Stromal cell of bone marrow (primary cell): ENCODE measurements around the gene LRRC8E.
"Not testable (repeated sequence)": the region's sequence is repeated elsewhere in the genome, so short reads cannot be mapped to it uniquely, and the experiment has no call there.

Experiments used
- DNase-seq: peaks from one replicate; pipeline ENCODE4 v3.0.0-alpha.2; 2012; ENCODE audit warnings: low read depth

The LRRC8E gene

DNA sequence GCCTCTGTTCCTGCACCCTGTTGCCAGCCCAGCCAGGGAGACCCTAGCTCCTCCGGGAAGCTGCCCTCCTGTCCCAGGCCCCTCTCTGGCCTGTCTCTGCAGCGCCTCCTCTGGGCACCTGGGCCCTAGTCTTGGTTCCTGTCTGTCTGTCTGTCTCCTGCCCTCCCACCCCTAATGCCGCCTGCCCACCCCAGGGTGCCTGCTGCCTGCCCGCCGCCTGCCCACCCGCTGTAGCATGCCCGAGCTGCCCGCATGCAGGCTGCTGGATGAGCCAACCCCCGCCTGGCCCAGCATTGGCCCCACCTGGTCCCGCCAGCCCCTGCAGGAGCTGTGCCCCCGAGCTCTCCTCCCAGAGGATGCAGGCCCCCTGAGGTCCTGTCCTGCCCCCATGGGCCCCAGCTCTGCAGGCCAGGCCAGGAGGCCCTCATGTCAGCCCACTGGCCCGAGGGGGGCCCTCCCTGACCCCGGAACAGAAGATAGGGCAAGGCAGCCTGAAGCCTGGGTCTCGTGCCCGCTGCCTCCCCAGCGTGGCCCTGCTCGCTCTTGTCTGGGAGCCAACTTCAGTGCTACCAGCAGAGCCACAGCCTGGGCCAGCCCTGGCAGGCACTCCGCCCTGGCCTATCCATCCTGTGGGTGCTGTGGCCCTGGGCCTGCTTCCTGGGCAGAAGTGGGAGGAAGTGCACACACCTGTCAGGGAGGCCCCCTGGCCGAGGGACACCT lies 20.6 kb downstream of the LRRC8E start:
- no peak for DNase-seq

DNA sequence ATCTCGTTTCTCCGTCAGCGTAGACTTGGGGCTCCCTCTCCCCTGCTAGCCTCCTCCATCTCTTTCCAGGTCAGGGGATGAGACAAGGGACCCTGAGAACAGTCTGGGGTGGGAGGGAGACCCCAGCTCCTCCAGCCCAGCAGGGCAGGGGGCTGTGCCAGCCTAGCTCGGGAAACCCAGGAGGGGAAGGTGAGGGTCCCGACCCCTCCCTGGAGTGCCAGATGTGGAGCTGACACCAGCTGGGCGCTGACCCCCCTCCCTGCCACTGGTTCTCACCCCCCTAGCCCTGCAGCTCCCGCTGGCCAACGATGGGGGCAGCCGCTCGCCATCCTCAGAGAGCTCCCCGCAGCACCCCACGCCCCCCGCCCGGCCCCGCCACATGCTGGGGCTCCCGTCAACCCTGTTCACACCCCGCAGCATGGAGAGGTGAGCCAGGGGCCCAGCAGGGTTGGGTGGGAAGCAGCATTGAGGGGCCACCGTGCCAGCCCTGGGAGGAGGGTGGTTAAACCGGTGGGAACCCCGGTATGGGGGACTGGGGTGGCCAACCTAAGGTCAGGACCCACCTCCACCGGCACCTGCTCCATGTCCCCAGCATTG lies 21.3 kb downstream of the LRRC8E start:
- DNase-seq, result no peak

GRCh38 chr19:7910321-7911161 lies 22.2 kb downstream of the LRRC8E start:
- no peak for DNase-seq

GRCh38 chr19:7911508-7912143 lies 23.3 kb downstream of the LRRC8E start:
- DNase-seq, result no peak

DNA sequence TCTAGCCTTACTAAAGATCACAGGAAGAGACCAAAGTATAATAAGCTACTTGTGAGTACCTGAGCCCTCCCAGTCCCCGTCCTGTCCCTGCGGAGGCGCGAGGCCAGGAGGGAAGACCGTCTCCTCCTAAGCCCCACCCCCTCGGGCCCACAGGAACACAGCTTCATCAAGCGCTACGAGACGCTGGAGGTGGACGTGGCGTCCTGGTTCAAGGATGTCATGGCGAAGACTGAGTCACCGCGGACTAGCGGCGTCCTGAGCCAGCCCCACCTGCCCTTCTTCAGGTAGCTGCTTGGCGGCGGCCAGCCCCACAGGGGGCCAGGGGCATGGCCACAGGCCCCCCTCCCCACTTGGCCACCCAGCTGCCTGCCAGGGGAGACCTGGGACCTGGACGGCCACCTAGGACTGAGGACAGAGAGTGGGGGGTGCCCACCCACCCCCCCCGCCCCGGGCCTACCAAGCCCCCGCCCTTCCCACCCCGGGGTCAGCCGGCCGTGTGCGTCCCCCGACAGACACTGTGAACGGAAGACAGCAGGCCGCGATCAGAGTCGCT lies 23.9 kb downstream of the LRRC8E start:
- DNase-seq, result no peak

- no peak for DNase-seq
Observed at GRCh38 chr19:7912697-7913564, 24.6 kb downstream of the LRRC8E start.

DNA sequence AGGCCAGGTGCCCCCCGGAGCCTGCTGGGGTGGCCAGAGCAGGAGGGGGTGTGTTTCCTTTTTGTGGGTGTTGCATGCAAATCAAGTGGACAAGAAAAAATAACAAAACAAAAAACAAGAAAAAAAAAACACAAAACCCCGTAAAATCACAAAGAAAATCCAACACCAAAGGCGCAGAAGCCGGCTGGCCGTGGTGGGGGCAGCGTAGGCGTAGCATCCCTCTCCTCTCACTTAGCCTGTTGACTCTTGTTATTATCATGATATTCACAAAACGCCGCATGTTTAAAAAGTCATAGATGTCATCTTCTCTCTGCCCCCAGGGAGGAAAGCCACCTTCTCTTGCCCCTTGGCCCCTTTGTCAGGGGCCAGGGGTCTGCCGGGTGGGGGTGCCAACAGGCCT lies 25.3 kb downstream of the LRRC8E start:
- DNase-seq, result no peak

- DNase-seq, result no peak
Observed at GRCh38 chr19:7914099-7914498, 25.8 kb downstream of the LRRC8E start.

DNA sequence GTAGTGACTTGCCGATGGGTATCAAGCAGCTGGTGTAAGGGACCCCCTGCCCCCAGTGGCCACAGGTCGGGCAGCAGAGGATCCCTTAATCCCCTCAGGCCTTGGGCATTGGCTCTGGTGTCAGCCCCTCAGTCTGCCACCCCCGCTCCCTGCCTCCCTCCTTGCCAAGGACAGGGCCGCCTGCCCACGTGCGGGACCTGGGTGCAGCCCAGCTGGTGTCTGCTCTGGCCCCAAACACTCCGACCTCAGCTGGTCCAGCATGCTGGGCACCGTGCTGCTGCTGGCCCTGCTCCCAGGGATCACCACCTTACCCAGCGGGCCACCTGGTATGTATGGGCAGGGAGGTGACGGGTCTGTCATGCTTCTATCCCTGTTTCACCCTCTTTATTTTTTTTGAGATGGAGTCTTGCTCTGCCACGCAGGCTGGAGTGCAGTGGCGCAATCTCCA lies 26.3 kb downstream of the LRRC8E start, which contains the start of gene TGFBR3L:
Gene TGFBR3L (plus strand): TSS at position 233 of the 448 bp plus-strand sequence.
- no peak for DNase-seq

DNA sequence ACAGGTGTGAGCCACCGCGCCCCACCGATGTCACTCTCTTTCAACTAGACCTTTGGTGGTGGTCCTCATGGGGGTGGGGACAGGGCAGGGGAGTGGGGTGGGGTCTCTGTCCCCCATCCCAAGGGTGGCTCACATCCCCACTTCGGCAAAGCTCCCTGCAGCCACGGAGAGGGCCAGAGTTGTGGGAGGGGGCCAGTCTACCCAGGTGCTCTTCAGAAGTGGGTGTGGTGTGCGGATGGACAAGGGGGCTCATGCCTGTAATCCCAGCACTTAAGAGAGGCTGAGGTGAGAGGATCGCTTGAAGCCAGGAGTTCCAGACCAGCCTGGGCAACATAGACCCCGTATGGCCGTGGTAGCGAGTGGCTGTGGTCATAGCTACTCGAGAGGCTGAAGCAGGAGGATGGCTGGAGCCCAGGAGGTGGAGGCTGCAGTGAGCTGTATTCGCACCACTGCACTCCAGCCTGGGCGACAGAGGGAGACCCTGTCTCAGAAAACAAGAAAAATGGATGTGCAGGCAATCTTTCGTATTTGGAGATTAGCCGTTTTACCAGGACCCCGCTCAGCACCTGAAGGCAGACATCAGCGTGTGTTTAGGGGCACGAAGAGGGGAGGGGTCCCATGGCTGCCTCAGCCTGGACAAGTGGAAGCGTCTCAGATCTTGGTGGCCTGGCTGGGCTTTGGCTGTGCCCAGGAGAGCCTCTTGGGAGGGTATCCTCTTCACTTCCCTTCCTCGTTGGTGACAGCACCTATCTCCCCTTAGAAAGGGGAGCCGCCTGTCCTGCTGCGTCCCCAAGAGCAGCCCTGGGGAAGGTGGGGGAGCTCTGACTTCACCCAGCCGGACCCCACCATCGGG lies 27.2 kb downstream of the LRRC8E start:
- no peak for DNase-seq

DNA sequence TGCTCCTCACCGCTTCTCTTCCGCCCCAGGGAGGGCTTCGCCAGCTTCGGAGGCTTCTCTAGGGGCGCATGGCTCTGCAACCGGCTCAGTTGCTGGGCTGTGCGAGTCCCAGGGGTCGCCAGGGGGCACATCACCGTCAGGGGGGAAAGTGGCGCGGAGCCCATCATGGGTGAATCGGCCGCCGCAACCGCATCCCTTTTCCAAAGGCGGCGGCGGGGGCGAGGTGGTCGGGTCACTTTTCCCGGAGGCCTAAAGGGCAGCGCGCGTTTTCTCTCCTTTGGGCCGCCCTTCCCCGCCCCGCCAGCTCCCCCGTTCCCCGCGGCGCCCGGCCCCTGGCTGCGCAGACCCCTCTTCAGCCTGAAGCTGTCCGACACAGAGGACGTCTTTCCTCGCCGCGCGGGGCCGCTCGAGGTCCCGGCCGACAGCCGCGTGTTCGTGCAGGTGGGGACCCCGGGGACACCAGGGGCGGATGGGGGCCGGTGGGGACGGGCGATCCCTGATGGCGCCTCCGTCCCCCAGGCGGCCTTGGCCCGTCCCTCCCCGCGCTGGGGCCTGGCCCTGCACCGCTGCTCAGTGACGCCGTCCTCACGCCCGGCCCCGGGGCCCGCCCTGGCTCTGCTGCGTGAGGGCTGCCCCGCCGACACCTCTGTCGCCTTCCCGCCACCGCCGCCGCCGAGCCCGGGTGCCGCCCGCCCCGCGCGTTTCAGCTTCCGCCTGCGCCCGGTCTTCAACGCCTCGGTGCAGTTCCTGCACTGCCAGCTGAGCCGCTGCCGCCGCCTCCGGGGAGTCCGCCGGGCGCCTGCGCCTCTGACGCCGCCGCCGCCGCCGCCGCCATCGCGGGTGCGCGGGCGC lies 28.0 kb downstream of the LRRC8E start:
- DNase-seq, result no peak

GRCh38 chr19:7916955-7917266 lies 28.6 kb downstream of the LRRC8E start:
- no peak for DNase-seq

DNA sequence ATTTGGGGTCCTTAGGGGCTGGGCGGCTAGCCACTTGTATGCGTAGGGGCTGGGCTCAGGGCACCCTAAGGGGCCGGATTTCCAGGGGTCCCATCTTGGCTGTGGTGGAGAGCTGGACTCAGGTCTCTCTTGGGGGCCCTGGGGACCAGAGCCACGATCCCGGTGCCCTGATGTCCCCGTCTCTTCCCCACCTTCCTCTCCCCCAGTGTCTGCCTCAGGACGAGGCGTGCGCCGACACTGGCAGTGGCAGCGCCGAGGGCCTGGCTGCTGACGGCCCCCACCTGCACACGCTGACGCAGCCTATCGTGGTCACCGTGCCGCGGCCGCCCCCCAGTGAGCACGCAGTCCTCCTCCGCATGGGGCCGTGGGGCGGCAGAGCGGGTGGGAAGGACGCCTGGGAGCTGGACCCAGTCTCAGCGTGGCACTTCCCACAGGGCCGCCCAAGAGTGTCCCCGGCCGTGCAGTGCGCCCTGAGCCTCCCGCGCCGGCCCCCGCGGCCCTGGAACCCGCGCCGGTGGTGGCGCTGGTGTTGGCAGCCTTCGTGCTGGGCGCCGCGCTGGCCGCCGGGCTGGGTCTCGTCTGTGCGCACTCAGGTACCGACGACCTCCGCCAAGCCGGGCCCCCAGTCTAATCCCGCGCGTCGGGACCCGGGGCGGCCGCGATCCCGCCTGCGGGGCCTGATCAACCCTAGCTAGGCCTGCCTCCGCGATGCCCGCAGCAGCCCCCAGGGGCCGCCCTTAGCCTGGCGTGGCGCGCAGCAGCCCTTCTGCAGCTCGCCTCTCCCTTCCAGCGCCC lies 29.2 kb downstream of the LRRC8E start:
- DNase-seq, result no peak

GRCh38 chr19:7918062-7918614 lies 29.8 kb downstream of the LRRC8E start:
- DNase-seq, result not testable (repeated sequence)

DNA sequence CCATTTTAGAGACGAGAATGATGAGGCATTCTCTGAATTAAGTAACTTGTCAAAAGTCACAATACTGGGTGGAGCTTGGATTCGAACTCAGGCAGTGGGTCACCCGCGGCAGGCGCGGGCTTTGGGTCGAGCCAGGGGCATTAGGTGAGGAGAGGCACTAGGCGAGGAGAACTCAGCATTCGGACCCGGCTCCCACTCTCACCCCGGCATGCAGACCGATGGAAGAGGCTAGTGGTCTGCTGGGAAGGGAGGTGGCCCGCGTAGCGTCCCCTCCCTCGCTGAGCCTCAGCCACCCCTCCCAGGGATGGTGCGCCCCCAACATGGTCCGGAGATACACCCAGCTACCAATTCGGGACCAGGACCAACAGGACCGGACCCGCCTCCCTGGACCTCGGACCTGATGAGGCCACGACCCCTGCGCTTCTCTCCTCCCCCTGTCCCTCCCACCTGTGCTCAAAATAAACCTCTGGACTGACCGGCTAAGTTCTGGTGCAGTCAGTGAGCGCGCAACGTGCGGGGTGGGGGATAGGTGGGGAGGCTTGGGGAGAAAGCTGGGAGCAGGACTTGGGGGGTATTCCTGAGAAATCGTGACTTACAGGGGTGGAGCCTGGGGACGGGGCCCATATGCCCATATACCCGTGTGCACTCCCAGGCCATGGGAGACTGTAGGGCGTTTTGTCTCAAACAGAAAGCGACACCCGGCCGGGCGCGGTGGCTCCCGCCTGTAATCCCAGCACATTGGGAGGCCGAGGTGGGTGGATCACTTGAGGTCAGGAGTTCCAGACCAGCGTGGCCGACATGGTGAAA lies 30.5 kb downstream of the LRRC8E start:
- DNase-seq, result no peak

DNA sequence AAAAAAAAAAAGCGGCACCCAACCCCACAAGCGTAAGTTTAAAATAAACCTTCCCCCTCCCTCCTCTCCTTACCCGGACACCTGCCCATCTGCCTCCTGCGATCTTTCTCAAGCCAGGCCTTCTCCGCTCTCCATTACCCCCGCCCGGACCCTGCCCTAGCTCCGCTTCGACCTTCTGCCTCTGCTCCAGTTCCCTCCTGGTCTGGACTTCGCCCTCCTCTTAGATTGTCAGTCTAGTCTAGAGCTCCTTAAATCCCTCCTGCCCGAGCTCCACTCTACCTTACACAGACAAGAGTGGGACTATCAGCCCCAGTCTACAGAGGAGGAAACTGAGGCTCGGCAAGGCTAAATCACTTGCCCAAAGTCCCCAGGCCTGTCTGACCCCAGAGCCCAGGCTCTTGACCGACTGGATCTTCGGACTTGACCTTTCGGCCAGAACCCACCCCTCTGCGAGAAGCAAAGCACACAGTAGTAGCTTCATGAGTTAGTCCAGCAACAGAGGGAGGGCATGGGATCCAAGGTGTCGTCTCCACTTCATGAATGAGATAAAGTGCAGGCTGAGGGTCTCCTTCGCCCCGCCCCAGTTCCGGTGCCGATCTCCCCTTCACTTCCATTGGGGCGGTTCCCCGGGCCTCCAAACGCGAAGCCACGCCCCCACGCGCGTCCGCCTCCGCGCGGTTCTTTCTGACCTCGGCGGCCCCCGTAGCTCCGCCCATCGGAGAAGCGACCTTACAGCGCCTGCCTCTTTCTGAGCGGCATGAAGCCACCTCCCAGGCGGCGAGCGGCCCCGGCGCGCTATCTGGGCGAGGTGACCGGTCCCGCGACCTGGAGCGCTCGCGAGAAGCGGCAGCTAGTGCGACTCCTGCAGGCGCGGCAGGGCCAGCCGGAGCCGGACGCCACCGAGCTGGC lies 31.6 kb downstream of the LRRC8E start, which contains the start of gene SNAPC2:
Gene SNAPC2 (plus strand): TSS at position 729 of the 909 bp plus-strand sequence. CDS start 29 bp downstream, at position 758.
- peak; percentile 88 for DNase-seq
